WTC11 (cell line): ENCODE measurements around the gene GRM4.

Experiments
- CTCF ChIP-seq: fragments of 200-600 bp; IDR thresholded peaks from 2 replicates; pipeline ENCODE4 v1.8.0; 2022; ENCODE audit warnings: antibody characterized with exemption
- ESRRA ChIP-seq: sonication (generic); formaldehyde crosslinking; IDR thresholded peaks from 2 replicates; pipeline ENCODE4 v1.8.1; 2022; ENCODE audit warnings: mild to moderate bottlenecking, missing genetic modification reagents, borderline replicate concordance
- FOXJ3 ChIP-seq: sonication (generic); formaldehyde crosslinking; IDR thresholded peaks from 2 replicates; pipeline ENCODE4 v1.9.0; 2021; ENCODE audit warnings: missing genetic modification reagents, mild to moderate bottlenecking, borderline replicate concordance
- NFATC4 ChIP-seq: fragments of 250-450 bp; sonication (Bioruptor Pico); IDR thresholded peaks from 2 replicates; pipeline ENCODE4 v1.9.0; 2021; ENCODE audit warnings: mild to moderate bottlenecking
- NR1H2 ChIP-seq: sonication (generic); formaldehyde crosslinking; IDR thresholded peaks from 2 replicates; pipeline ENCODE4 v1.9.0; 2021; ENCODE audit warnings: mild to moderate bottlenecking, moderate library complexity, missing genetic modification reagents
- NR2C2 ChIP-seq: sonication (generic); formaldehyde crosslinking; IDR thresholded peaks from 2 replicates; pipeline ENCODE4 v1.8.0; 2022; ENCODE audit warnings: mild to moderate bottlenecking, missing genetic modification reagents
- NR3C1 ChIP-seq: sonication (generic); formaldehyde crosslinking; conservative IDR thresholded peaks from 2 replicates; pipeline ENCODE4 v1.8.1; 2023; ENCODE audit warnings: low read depth, mild to moderate bottlenecking, missing genetic modification reagents
- TCF7 ChIP-seq: sonication (generic); formaldehyde crosslinking; IDR thresholded peaks from 2 replicates; pipeline ENCODE4 v1.8.0; 2022; ENCODE audit warnings: mild to moderate bottlenecking, low read depth, missing genetic modification reagents, moderate library complexity
- USF1 ChIP-seq: sonication (generic); formaldehyde crosslinking; IDR thresholded peaks from 2 replicates; pipeline ENCODE4 v1.8.0; 2022; ENCODE audit warnings: mild to moderate bottlenecking, missing genetic modification reagents
- USF2 ChIP-seq: sonication (generic); formaldehyde crosslinking; IDR thresholded peaks from 2 replicates; pipeline ENCODE4 v1.8.1; 2023; ENCODE audit warnings: mild to moderate bottlenecking, missing genetic modification reagents, moderate library complexity

- no peak for TF ChIP-seq USF2 (CRISPR knock-in tag)
- no peak for TF ChIP-seq CTCF
- TF ChIP-seq NR1H2 (CRISPR knock-in tag), result no peak
- no peak for TF ChIP-seq FOXJ3 (CRISPR knock-in tag)
- TF ChIP-seq USF1, result no peak
- TF ChIP-seq NR2C2 (CRISPR knock-in tag), result no peak
- no peak for TF ChIP-seq NR3C1 (CRISPR knock-in tag)
- no peak for TF ChIP-seq NFATC4 (CRISPR knock-in tag)
- TF ChIP-seq TCF7, result no peak
- TF ChIP-seq ESRRA (CRISPR knock-in tag), result no peak
Observed at GRCh38 chr6:34068462-34069044, 77.3 kb downstream of the GRM4 start.
